HG02623 (cell line): ENCODE measurements around the gene FAM107A.
"Not testable (repeated sequence)": the region's sequence is repeated elsewhere in the genome, so short reads cannot be mapped to it uniquely, and the experiment has no call there.

Experiments
- ATAC-seq: cut with Tn5 transposase; IDR thresholded peaks from one replicate; pipeline ENCODE4 v1.9.1; 2021; ENCODE audit warnings: moderate library complexity; ENCODE audit not compliant: unreplicated experiment

The FAM107A gene

DNA sequence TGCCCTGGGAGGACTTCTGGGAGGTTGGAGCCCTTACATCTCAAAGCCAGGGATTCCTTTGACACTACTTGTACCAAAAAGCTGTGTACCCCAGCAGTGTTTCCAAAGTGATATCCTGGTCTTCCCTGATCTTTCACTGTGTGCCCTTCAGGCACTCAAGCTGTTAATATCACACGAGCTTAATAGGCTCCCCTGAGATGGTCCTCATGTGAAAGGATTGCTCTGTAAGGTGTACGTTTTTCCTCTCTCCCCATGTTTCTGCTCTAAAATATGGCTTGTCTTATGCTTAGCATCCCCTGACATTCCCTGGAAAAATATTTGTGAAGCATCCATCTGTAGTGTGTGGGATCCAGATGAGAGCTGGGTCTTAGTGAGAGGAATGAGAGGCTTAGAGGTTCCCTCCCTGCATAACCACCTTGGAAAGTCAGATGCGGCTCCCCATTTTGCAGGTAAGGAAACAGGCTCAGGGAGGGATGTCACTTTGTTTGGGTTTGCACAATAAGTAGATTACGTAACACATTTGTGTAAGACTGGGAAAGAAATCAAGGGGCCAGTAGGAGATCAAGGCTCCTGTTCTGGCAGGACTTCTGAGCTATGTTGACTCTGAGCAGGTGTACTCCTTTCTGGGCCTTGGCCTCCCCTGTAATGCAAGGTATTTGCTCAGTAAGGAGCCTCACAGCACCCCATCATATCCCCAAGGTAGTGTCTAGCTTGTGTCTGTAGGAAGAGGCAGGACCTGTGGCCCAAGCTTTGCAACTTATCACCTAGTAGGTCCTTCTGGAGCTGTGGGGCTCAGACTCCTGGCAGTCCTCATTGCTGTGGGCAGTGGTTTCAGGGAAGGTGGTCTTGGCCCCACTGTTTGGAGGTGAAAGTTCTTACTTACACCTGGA lies 39.5 kb downstream of the FAM107A start:
- ATAC-seq = no peak

DNA sequence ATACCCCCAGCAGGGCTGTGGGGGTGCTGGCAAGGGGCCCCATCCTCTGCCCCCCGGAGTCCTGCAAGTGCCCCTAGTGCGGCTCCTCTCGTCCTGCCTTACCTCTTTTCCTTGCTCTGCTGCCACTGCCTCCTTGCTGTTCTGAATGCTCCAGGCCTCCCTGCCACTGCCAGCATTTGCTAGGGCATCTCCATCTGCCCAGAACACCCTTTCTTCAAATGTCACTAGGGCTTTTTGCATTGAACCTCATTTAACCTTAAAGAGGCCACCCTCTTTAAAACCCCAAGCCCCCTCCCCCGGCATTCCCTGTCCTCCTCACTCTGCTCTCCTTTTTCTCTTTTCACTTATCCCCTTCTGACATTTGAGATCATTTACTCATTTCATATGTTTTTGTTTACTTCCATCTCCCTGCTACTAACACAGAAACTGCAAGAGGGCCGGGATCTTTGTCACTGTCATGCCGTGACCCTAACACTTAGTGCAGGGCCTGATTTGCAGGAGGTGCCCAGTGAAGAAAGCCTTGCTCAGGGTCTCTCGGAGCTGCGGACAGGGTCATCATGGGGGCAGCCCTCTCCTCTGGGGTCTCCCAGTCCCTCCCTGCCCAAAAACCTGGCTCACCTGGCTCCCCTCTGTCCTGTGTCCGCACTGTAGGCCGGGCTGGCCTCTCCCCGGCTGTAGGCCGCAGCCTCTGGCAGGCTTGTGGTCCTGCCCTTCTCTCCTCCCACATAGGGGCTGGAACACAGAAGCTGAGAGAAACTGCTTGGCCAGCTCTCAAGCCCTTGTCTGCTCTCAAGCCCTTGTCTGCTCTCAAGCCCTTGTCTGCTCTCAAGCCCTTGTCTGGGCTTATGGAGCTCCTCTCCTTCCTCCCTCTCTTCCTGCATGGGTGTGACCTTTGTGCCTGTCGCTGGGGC lies 40.4 kb downstream of the FAM107A start, which contains the start of gene ACOX2:
TSS of gene ACOX2 (minus strand) at position 690 of the 911 bp plus-strand sequence. CDS start 2,084 bp downstream, outside the sequence.
- no peak for ATAC-seq

DNA sequence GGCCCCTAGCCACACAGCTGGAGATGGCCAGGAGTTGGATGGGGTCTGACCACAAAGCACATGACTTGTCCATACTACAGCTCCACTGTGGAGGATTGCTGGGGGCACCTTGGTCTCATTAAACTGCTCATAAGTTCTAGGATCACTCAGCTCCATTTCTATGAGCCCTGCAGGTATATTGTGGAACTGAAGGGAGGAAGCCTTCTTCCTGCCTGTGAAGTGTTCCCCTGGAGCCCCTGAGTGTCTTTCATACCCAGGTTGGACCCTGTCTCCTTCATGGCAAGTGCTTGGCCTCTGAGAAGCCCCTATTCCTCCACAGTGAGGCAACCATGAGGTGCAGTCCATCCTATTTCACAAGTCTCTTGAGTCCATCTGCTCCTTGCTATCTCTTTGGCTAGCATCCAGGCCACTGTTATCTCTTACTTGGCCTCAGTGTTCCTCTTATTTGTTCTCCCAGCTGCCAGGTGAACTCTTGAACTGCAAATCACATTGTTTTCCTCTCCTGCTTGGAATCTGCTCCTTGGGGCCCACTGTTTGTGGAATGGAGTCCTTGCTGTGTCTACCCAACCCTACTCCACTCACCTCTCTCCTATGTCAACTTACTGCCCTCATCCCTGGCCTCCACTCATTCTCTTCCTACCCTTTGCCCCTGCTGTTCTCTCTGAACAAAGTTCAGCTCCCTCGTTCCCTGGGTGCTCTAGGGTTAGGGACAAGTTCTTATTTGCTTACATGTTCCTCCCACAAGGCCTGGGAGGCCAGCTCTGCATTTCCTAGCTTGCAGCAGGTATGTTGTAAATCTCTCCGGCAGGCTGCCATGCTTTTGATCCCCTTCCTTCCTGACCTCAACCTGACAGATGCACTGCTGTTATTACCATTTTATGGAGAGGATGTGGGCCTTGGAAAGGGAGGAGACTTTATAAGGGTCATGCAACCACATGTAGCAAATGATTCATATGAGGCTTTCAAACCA lies 41.4 kb downstream of the FAM107A start:
- ATAC-seq = no peak

DNA sequence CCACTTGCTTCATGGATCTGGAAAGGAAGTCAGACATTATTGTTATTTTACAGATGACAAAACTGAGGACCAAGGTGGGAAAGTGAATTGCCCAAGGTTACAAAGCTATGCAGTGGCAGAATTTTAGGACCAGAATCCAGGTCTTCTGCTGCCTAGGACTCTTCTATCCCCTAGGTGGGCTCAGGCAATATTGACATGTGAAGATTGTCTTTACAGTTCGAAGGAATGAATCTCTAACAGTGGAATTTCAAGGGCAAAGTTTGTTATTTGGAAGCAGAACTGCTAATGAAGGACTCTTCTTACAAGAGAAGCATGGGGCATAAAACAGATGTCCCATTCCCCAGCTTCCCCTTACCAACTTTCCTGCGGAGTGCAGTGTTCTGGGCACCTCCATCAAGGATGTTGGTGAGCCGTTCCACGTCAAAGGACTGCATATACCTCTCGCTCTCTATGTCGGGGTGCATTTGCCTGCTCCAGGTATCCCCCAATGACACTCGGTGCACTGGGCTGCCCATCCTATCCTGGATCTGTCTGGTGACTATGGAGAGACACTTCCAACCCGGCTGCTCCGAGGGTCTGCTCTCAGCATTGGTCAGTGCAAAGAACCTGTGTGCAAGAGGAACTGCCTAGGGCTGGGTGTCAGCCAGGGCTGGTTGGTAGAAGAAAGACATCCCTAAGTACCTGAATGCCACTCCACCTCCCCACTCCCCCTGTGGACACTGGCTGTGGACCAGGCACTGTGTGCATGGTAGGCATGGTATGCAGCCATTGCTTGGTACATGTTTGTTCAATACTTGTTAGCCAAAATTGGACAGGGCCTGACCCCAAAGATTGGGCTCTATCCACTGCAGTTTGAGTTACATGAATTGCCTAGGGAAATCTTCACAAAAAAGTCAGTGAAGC lies 42.3 kb downstream of the FAM107A start:
- no peak for ATAC-seq

DNA sequence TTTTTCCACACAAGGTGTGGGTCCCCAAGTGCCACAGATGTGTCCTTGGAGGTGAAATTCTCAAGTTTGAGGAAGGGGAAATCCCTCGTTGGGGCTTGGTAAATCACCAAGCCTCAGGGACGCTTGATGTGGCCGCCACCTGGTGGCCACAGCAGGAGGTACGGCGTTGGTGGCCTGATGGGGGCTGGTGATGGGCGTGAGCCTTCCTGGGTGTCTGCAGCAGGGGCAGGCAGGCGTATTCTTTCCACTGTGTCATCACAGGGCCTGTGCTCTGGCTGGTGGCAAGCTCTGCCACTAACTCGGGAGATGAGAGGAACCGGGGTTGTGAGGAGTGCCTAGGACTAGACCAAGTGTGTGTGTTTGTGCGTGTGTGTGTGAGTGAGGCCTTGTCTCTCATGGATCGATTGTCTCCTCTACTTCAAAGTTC lies 44.4 kb downstream of the FAM107A start:
- ATAC-seq = peak; percentile 91

DNA sequence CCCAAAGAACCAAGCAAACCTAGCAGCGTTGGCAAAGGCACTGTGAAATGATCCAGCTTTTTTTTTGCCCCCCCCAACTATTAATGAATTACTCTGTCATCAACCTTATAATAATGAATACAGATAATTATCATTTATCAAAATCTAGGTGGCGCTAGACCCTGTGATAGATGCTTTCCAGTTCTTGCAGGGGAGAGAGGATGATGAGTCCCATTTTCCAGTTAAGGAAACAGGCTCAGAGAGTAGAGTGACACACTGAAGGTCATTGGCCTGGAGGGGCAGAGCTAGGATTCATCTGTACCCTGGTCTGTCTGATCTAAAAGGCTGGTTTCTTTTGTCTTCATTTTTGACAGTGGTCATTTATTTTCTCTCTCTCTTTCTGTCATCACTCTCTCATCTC lies 45.2 kb downstream of the FAM107A start:
- ATAC-seq = no peak

DNA sequence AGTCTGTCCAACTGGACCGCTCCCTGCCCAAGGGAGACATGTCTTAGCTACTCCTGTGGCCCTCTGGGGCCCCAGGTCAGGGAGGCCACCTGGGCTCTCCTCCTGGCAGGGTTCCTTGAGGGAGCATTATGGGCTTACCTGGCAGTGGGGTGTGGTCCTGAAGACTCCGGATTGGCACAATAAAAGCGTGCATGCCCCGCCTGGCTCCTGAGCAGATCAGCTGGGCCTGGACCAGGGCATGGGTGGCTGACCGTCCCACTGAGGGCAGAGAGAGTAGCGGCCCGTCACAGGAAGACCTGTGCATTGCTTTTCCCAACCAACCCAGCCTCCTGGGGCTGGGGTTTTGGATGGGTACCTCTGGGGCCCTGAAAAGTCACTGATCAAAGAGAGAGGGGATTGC lies 45.6 kb downstream of the FAM107A start:
- ATAC-seq = no peak

DNA sequence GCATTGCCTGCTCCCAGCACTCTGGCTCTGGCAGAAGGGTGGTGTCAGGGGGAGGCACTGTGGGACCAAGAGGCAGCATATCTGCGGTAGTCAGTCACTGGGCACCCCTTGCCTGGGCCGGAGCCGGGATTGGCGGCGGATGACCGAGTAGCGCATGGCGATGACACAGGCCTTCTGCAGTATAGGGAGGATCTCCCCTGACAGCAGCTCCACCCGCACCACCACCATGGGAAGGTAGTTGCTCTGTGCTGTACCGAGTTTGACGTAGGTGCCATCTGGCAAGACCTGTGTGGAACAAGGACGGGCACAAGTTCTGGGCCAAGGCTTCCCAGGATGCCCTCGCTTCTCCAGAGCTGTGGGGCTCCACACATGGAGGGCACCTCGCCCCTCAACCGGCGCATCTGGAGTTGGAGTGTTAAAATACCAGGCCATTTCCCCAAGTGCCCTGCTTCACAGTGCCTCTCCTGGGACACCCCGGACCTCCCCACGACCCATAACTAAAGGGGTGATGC lies 46.8 kb downstream of the FAM107A start:
- no peak for ATAC-seq

DNA sequence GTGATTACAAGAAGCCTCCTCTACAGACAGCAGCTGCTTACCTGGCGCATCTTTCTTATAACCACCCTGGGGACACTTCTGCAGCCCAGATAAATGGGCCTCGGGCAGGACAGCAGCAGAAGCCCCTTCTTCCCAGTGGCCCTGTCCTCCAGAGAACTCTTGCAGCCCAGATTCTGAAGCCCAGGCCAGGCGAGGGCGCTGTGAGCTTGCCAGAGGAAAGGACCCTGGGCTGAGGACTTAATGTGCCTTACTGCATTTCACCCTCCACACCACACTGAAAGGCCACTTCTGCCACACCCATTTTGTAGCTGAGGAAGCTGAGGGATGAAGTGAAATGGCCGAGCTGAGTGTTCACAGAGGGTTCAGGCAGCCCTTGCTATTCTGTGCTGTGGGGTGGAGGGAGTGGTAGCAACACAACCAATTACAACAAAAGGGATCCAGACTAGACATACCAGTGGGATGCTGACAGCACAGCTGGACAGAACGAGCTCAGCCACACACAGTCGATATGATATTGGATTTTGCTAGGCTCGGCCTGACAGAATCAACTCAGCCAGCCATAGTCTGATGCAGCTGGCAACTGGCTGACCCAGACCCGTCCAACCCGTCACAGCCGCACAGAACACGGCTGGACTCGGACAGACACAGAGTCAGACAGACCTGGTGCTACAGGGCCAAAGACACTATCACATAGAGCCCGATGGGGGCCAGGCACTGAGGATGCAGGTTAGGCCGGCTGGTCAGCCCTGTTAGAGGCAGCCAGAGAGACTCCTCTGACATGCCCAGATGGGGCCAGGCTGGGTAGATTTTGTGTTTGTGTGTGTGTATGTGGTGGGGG lies 47.5 kb downstream of the FAM107A start:
- no peak for ATAC-seq

DNA sequence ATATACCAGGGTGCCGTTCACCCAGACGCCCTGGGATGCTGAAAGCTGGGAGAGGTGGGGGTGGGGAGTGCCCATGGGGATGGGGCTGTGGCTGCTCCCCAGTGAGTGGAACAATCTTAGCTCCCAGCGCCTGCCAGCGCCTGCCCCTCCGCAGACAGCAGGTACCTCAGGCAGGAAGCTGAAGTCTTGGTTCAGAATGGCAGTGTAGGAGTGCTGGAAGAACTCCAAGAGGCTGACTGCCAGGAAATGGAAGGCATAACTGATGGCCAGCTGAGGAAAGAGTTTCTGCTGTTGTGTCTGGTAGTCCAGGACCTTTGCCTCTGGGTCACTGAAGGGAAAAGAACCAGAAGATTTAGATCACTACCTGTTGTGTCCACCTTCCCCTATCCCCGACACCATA lies 48.6 kb downstream of the FAM107A start:
- no peak for ATAC-seq

DNA sequence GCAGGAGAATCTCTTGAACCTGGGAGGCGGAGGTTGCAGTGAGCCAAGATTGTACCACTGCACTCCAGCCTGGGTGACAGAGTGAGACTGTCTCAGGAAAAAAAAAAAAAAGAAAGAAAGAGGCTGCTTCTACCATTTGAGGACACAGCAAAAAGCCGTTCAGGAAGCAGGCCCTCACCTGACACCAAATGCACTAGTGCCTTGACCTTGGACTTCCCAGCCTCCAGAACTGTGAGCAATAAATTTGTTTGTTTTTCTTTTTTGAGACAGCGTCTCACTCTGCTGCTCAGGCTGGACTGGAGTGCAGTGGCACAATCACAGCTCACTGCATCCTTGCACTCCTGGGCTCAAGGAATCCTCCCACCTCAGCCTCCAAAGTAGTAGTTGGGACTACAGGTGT lies 49.8 kb downstream of the FAM107A start:
- not testable (repeated sequence) for ATAC-seq

DNA sequence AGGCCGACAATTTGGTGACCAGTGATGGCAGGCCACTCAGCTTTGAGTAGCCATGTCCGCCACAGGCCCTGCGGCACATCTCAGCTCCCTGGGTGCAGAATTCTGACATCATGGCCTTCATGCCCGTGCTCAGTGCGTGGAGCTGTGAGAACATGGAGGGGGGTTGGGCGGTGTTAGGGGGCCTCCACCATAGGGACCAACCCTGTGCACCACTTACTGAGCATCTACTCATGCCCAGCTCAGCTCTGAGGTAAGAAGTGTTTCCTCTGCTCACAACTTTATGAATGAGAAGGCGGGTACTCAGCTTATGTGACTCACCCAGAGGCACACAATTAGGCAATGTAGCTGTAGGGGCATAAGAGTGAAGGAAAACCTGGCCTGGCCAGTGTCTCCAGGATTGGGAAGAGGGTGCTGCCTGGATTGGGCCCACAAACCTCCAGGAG lies 50.7 kb downstream of the FAM107A start:
- ATAC-seq = no peak

DNA sequence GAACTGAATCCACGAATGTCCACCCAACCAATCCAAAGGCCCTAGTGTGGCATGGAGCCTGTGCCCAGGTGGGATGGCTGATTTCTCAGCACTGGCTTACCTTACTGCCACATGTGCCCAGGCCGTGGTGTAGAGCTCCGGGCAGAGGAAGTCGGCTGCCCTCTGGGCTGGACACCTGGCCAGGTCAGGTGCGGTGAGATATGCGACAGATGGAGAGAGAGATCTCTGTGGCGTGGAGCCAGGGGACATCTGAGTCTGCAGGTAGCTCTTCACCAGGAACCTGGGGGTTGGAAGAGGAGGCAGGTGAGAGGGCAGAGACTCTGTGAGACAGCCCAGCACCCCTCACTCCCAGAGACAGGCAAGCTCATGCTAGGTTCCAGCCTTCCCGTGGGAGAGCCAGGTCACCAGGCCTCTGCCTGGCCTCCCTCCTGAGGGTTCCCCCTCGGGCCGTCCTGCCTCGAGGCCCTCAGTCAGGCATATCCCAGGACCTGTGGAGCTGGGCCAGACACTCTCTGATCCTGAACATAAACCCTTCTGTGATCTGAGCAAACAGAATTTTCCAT lies 52.8 kb downstream of the FAM107A start:
- ATAC-seq = no peak

DNA sequence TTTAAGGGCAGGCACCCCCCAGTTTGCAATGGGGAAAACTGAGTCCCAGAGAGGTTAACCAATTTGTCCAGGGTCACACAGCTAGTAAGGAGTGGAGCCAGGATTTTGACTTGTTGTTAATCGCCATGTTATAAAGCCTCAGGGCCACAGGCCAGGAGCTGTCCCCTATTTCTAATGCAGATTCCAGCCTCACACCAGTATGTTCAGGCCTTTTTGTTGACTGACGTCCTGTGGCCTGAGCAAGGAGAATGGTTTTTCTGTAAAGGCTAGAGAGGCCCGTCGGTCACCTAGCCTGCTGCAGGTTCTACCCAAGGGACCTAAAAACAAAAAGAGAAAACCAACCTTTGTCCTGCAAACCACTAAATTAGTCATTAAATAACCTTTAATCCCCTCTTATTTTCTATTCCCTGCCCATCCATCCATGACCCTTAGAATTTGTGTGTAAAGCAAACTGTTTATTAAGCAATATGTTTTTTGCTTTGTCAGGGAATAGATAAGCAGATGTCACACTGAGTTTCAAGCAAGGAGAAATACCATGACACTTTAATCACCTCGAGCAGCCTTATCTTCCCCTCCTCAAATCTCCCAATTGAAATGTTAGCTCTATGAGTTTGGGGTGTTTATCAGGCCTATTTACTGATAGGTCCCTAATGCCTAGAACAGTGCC lies 54.3 kb downstream of the FAM107A start:
- ATAC-seq = no peak

DNA sequence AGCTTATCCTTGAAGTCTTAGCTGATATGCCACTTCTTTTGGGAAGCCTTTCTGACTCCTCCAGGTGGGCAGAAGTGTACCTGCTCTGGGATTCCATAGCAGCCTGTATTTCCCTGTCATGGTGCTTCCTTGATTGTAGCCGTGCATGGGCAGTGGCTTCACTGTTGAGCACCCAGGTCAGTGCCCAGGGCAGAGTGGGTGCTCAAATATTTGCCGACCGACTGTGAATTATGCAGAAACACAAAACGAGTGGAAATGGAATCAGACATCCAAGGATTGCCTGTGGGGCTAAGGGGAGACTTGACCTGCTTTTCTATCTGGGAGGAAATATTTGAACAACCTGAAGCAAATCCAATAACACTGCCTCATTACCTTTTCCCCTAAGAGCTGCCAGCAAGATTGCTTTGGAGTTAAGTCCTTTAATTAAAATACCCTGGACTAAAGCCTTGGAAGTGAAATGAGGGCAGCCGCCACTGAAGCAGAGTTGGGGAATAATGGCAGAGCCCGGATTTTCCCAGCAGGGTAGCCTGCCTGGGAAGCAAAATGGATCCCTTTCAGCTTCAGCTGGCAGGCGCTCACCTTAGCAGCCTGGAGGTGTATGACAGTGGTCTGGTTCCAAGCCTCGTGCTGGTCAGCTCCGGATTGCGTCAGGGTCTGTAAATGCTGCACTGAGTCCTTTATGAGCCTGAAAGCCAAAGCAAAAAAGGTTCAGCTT lies 55.1 kb downstream of the FAM107A start:
- no peak for ATAC-seq

DNA sequence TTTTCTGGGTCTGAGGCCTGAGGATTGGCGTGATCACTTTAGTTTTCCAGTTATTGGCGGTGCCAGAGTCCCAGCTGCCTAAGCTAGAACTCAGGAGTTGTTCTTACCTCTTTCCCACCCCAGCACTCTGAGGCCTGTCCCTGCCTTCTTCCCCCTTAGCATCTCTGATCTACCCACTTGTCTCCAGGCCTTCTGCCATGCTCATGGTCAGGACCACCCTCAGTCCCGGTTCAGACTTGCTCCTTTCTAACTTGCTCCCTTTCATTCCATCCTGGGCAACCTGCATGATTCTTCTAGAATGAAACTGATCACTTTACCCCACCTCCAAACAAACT lies 55.9 kb downstream of the FAM107A start:
- ATAC-seq = no peak
